KG1 (cell line): ENCODE results near the gene DHX38.
"Not testable (repeated sequence)": the region's sequence is repeated elsewhere in the genome, so short reads cannot be mapped to it uniquely, and the experiment has no call there.

Experiments used
- DNase-seq: peaks from one replicate; lab custom pipeline; 2025; lab: John Stamatoyannopoulos, UW

Gene DHX38

DNA sequence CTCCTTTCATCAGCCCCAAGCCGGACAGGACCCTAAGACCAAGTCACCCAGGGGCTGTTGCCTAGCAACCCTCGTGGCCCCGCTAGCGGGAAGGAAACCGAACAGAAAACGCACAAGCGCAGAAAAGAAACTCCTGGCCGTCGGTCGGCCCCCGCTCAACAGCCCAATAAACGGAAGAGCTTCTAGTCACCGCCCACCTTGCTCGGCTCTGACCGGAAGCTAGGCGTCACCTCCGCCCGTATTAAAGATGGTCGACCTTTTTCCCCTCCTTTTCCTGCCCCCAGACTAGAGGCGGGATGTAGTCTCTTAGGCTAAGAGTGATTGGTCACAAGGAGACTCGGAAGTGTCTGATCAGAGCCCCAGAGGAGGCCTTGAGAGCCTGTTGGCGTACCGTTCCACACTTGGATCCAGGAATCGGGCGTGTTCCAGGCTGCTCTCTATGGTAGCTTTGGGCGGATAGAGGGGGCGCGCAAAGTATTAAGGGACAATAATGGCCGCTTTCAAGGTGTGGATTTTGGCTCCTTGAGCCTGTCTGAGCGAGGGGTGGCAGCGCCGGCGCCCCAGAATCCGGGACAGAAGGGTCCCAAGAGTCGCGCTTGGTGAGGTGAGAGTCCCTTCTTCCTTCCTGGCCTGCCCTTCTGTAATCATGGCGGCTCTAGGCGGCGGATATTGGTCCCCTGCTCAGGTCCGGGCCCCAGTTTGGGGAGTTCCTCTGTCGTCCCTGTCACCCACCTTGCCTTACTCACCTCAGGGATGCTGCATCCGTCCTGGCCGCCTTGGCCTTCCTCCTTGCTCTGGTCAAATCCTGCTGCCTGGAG is at the start of gene DHX38, which contains the start of gene TXNL4B:
Gene DHX38 (plus strand): TSS at position 400 of the 818 bp plus-strand sequence. CDS start 2,311 bp downstream, outside the sequence.
Gene TXNL4B (minus strand): TSS at position 173 of the 818 bp plus-strand sequence. CDS start 2,871 bp downstream, outside the sequence.
- DNase-seq, result peak; percentile 96

DNA sequence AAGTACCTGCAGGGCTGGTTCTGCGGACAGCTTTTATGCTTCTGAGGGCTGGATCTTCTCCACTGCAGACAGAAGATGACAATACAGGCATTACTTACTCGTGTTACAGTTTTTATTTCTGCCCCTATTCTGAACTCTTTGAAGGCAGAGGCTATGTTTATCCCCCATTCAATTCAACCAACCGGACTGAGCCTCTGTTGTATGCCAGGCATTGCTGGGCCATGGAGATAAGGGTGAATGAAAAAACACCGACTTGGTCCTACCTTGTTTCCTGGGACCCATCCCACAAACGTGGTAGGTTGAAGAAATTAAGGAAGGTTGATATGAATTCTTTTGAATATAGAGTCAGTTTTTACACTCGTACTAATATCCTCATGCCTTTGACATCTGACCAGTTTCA is 49.4 kb upstream of the DHX38 start:
- DNase-seq, result no peak

- no peak for DNase-seq
These were observed 48.8 kb upstream of the DHX38 start for GRCh38 chr16:72044825-72045359.

- DNase-seq, result no peak
These were observed 44.5 kb upstream of the DHX38 start for GRCh38 chr16:72049110-72049509.

DNA sequence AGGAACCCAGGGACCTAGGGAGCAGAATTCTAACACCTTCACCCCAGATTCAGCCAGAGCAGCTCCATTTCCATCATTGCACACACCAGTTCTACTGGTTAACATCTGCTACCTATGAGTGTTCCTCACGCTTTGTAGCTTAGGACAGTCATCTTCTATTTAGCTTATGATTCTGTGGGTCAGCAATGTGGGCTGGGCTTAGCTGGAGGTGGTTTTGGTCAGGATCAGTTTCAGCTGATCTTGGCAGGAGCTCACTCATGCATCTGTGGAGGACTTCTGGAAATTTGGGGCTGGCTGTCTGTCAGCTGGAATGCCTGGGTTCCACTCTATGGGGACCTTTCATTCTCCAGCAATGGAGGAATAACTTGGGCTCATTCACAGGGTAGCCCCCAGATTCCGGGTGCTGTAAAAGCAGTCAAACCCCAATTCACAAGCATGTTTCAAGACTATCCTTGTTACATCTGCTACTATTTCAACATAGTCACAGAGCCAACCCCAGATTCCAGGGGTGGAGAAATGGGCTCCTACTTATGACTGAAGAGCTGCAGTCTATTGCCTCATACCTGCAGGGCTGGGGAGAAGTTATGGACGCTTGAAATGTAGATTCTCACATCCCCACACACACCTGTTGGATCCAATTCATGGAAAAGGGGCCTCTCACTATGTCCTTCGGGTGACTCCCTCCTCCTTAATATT is 42.7 kb upstream of the DHX38 start:
- no peak for DNase-seq

GRCh38 chr16:72051818-72052217 is 41.8 kb upstream of the DHX38 start:
- DNase-seq, result no peak

DNA sequence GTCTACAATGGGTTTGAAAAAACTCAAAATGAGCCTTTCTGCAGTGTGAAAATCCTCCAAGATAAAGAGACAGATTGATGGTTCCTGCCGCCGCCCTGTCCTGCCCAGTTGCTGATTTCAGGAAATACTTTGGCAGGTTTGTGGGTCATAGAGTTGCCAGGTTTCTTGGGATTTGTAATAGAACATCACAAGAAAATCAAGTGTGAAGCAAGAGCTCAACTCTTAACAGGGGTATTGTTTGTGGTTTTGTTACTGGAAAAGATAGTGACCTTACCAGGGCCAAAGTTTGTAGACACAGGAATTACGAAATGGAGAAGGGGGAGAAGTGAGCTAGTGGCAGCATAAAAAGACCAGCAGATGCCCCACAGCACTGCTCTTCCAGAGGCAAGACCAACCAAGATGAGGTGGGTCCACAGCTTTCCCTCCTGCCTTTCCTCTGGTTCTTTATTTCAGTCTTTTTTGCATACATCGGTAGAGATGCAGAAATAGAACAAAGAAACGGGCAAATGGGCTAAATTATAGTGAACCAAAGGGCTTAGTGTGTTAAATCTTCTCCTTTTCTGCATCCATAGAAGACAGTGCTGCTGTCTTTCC is 39.3 kb upstream of the DHX38 start, which contains the start of gene HP:
Gene HP (plus strand): TSS at position 252 of the 594 bp plus-strand sequence. CDS start 148 bp downstream, at position 400.
- not testable (repeated sequence) for DNase-seq

- DNase-seq, result no peak
These were observed 37.7 kb upstream of the DHX38 start for GRCh38 chr16:72055911-72056310.

GRCh38 chr16:72057313-72057712 is 36.3 kb upstream of the DHX38 start:
- not testable (repeated sequence) for DNase-seq

DNA sequence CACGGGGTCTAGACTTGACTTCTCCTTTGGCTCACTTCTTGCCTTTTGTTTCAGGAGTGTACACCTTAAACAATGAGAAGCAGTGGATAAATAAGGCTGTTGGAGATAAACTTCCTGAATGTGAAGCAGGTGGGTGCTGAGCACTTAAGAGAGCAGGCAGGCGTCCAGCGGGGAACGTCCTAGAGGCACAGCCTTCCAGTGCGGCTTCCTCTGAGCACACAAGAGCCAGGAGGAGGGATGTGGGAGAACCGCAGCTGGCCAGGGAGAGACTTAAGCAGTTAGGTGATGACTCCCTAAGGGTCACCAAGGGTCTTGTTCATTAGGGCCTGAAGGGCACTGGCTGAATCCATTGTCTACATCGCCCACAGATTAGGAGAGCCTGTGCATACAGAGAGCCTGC is 34.6 kb upstream of the DHX38 start:
- DNase-seq, result not testable (repeated sequence)

DNA sequence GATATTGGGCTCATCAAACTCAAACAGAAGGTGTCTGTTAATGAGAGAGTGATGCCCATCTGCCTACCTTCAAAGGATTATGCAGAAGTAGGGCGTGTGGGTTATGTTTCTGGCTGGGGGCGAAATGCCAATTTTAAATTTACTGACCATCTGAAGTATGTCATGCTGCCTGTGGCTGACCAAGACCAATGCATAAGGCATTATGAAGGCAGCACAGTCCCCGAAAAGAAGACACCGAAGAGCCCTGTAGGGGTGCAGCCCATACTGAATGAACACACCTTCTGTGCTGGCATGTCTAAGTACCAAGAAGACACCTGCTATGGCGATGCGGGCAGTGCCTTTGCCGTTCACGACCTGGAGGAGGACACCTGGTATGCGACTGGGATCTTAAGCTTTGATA is 33.2 kb upstream of the DHX38 start:
- no peak for DNase-seq

- no peak for DNase-seq
These were observed 32.1 kb upstream of the DHX38 start for GRCh38 chr16:72061564-72061963.

GRCh38 chr16:72064361-72064894 is 29.2 kb upstream of the DHX38 start:
- no peak for DNase-seq

DNA sequence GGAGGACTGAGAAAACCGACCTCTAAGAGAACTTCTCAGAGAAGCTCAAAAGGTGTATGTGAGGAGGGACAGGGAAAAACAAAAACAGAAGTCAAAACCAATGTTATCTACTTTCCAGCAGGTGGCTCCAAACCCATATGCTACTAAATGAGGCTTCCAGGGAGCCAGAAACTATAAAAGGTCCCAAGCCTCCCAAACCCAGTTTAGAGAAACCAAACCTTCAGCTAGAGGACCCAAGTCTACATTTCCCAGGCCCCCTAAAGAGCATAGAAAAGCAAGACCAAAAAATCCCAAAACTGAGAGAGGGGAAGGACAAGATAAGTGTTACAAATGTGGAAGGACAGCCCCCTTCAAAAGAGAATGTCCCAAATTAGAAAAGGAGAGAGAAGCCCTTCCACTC is 26.9 kb upstream of the DHX38 start:
- peak; percentile 8 for DNase-seq

DNA sequence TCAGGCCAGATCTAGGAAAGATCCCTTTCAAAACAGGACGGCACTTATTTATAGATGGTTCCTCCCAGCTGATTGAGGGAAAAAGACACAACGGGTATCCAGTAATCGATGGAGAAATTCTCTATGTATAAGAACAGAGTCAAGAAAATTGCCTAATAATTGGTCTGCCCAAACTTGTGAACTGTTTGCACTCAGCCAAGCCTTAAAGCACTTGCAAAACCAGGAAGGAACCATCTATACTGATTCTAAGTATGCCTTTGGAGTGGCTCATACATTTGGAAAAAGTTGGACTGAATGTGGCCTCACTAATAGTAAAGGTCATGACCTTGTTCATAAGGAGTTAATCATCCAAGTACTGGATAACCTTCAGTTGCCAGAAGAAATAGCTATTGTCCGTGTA is 24.7 kb upstream of the DHX38 start:
- DNase-seq, result no peak

DNA sequence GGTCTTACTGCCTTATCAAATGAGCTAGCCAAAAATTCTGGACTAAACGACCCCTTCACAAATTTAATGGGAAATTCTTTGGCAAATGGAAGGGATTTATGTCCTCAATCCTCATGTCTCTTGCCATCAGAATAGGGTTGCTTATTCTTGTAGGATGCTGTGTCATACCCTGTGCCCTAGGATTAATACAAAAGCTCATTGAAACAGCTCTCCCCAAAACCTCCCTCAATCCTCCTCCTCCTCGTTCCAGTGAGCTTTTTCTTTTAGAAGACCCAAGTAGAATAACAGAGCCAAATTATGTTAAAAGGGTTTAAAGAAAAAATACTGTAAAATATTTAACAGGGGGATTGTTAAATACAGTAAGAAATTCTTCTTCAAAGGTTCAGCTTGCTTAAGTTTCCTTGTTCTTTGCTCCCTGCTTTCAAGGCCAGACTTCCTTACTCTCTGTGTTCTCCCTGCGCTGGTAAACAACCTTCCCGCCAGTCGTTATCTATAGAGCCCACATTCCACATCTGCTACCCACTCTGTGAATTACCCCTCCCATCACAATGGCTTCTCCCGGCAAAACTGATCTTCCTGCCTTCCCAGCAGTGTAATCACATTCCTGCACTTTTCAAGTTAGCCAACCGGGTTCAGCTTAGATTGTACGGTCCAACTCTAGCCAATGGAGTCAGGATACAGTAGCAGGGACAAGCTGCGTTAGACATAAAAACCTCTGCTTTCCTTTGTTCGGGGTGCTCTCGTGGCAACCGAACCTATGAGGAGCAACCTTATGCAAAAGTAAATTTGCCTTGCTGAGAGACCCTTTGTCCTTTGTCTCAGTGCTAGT is 20.9 kb upstream of the DHX38 start:
- no peak for DNase-seq

DNA sequence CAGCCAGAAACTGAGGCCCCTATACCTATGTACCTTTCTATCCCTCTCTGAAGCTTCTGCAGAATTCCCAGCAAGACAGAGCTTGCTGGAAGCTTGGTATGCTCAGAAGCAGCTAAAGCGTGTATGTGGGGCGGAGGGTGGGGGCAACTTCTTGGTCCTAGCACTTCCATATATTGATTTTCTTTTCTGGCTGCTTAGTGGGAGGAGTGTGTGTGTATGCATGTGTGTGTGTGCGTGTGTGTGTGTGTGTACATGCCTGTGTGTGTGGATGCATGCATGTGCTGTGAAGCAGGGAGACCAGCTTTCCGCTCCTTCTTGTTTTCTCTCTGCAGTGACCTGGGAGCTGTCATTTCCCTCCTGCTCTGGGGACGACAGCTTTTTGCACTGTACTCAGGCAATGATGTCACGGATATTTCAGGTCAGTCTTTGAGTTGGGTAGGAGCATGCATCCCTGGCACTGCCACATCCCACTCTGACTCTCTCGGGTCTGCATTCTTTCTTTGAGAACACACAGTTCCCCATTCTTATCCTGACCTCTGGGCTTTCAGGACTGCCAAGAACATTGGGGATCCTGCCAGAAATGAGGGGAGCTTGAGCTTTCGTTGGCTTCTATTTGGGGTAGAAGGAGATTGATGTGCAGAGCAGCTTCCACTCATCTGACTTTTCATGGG is 20.0 kb upstream of the DHX38 start:
- no peak for DNase-seq

- DNase-seq, result not testable (repeated sequence)
These were observed 18.6 kb upstream of the DHX38 start for GRCh38 chr16:72075067-72075466.

DNA sequence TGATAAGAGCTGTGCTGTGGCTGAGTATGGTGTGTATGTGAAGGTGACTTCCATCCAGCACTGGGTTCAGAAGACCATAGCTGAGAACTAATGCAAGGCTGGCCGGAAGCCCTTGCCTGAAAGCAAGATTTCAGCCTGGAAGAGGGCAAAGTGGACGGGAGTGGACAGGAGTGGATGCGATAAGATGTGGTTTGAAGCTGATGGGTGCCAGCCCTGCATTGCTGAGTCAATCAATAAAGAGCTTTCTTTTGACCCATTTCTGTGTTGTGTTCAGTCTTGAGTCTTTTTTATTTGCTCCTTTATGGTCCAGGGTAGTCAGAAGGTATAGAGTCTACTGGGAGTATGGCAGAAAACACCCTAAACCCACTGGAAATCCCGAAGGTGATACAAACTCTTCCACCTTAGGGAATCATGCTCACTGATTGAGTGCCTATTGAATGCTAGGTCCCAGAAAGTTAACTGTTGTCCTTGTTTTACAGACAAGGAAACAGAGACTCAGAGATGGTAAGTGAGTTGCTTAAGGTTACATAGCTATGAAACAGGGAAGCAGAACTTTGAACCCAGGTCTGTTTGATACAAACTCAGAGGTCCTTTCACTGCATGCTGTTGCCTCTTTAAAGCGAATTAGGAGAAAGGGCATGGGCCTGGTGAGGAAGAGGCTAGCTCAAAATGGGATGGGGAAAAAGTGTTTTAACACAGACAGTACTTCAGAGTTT is 16.5 kb upstream of the DHX38 start:
- not testable (repeated sequence) for DNase-seq
